HCT116 (cell line): Measurements from ENCODE around the gene ARHGAP40. TPM values are rescaled to one million over a fixed set of nuclear protein-coding genes. Genes with fewer than 3 reads are reported as not detected.
"Not testable (repeated sequence)": the region's sequence is repeated elsewhere in the genome, so short reads cannot be mapped to it uniquely, and the experiment has no call there.

Source experiments
- ATAC-seq: fragments of 200-7000 bp; cut with Tn5 transposase; 2 replicates; pipeline ENCODE4 v1.9.1; 2020; ENCODE audit warnings: mild to moderate bottlenecking, moderate library complexity
- BruUV-seq: library from RNA; stranded (reverse); fragments of 400-500 nt; replicated peaks from 2 replicates; lab custom pipeline; 2021; lab: Mats Ljungman, UMichigan
- CTCF ChIA-PET: fragments of 300-600 bp; sonication (Branson Sonifier 250); formaldehyde crosslinking; loops from one replicate; lab custom pipeline; 2021; ENCODE audit warnings: antibody characterized with exemption; lab: Charles Lee
- POLR2A ChIA-PET: fragments of 300-600, 350-600 bp; sonication (Branson Sonifier 250); formaldehyde crosslinking; loops from one replicate; lab custom pipeline; 2021; ENCODE audit warnings: antibody characterized with exemption; lab: Charles Lee
- RAD21 ChIA-PET, 2 experiments: fragments of 300-600 bp; sonication (Branson Sonifier 250); formaldehyde crosslinking; loops; one replicate each; lab custom pipeline; 2023; ENCODE audit warnings: low total read pairs in 2 of 2; ENCODE audit not compliant: uncharacterized antibody in 2 of 2, unreplicated experiment in 2 of 2, low non-redundant PET in 1 of 2; lab: Charles Lee
- DNase-seq: peaks from one replicate; pipeline ENCODE4 v3.0.0-alpha.2; 2010; ENCODE audit warnings: low read depth, low spot score
- H2AFZ ChIP-seq: fragments of 200-600 bp; shearing (Covaris generic), sonication (generic); 2 replicates; pipeline ENCODE4 v1.6.1; 2017; ENCODE audit warnings: low read depth, mixed run types, mixed read lengths, antibody characterized with exemption, low read length; ENCODE audit not compliant: poor library complexity, severe bottlenecking
- H3K27ac ChIP-seq: 2 replicates; pipeline ENCODE4 v1.5.1; 2012; ENCODE audit warnings: low read depth, low read length
- H3K27me3 ChIP-seq: fragments of 200-600 bp; sonication (generic); 2 replicates; pipeline ENCODE4 v1.6.1; 2016; ENCODE audit warnings: mixed run types, low read length, mixed read lengths; ENCODE audit not compliant: insufficient read depth
- H3K36me3 ChIP-seq, 2 experiments: fragments of 200-500 bp in 1 of 2; fragments of 200-600 bp in 1 of 2; sonication (Bioruptor generic) in 1 of 2; sonication (generic) in 1 of 2; 2 replicates each; pipeline versions ENCODE4 v1.5.1 to v1.6.1; 2014 to 2016; ENCODE audit warnings: low read length in 2 of 2, inconsistent platforms in 1 of 2, mixed read lengths in 1 of 2, mixed run types in 1 of 2; ENCODE audit not compliant: insufficient read depth in 2 of 2, control insufficient read depth in 1 of 2
- H3K4me1 ChIP-seq, 2 experiments: fragments of 200-600 bp in 1 of 2; sonication (generic) in 1 of 2; 2 replicates each; pipeline versions ENCODE4 v1.5.1 to v1.6.1; 2012 to 2017; ENCODE audit warnings: low read length in 2 of 2, inconsistent platforms in 1 of 2, mild to moderate bottlenecking in 1 of 2, mixed read lengths in 1 of 2, mixed run types in 1 of 2, moderate library complexity in 1 of 2; ENCODE audit not compliant: insufficient read depth in 2 of 2, control insufficient read depth in 1 of 2
- H3K4me2 ChIP-seq: fragments of 200-600 bp; sonication (generic); 2 replicates; pipeline ENCODE4 v1.6.1; 2017; ENCODE audit warnings: mixed run types, low read length, mixed read lengths
- H3K4me3 ChIP-seq, 2 experiments: fragments of 200-600 bp in 1 of 2; sonication (generic) in 1 of 2; replicated peaks in 1 of 2; 2 replicates each; pipeline ENCODE4 v1.5.1; 2011 to 2016; ENCODE audit warnings: low read length in 2 of 2, control low read depth in 1 of 2, low read depth in 1 of 2, mild to moderate bottlenecking in 1 of 2, mixed read lengths in 1 of 2, mixed run types in 1 of 2
- H3K79me2 ChIP-seq: fragments of 200-600 bp; sonication (generic); 2 replicates; pipeline ENCODE4 v1.6.1; 2017; ENCODE audit warnings: mild to moderate bottlenecking, mixed run types, low read length, moderate library complexity, mixed read lengths; ENCODE audit not compliant: insufficient read depth
- H3K9ac ChIP-seq: fragments of 200-600 bp; sonication (generic); 2 replicates; pipeline ENCODE4 v1.6.1; 2016; ENCODE audit warnings: low read length, mixed read lengths
- H3K9me2 ChIP-seq: fragments of 200-600 bp; sonication (generic), shearing (Covaris generic); 2 replicates; pipeline ENCODE4 v1.6.1; 2017; ENCODE audit warnings: mixed run types, mild to moderate bottlenecking, moderate library complexity; ENCODE audit not compliant: insufficient read depth
- H3K9me3 ChIP-seq, 2 experiments: fragments of 200-500 bp in 1 of 2; fragments of 200-600 bp in 1 of 2; sonication (Bioruptor generic) in 1 of 2; sonication (generic) in 1 of 2; 2 replicates each; pipeline ENCODE4 v1.6.1; 2014 to 2017; ENCODE audit warnings: low read length in 2 of 2, mixed read lengths in 2 of 2, inconsistent platforms in 1 of 2, low read depth in 1 of 2, mild to moderate bottlenecking in 1 of 2, mixed run types in 1 of 2, moderate library complexity in 1 of 2; ENCODE audit not compliant: control insufficient read depth in 1 of 2, insufficient read depth in 1 of 2
- H4K20me1 ChIP-seq: fragments of 200-600 bp; sonication (generic), shearing (Covaris generic); 2 replicates; pipeline ENCODE4 v1.6.1; 2017; ENCODE audit warnings: mixed run types, mild to moderate bottlenecking, moderate library complexity; ENCODE audit not compliant: insufficient read depth
- CEBPB ChIP-seq: IDR thresholded peaks from 2 replicates; pipeline ENCODE4 v1.6.1; 2012; ENCODE audit warnings: low read depth
- EZH2 ChIP-seq: fragments of 200-600 bp; sonication (generic); IDR thresholded peaks from 2 replicates; pipeline ENCODE4 v1.6.1; 2017; ENCODE audit warnings: antibody characterized with exemption, mixed run types
- POLR2AphosphoS5 ChIP-seq: IDR thresholded peaks from 2 replicates; pipeline ENCODE4 v1.6.1; 2011; ENCODE audit warnings: mild to moderate bottlenecking, low read depth, low read length, moderate library complexity
- RAD21 ChIP-seq: IDR thresholded peaks from 2 replicates; pipeline ENCODE4 v1.6.1; 2012; ENCODE audit warnings: low read depth, mild to moderate bottlenecking
- YY1 ChIP-seq: IDR thresholded peaks from 2 replicates; pipeline ENCODE4 v1.6.1; 2011; ENCODE audit warnings: low read length, low read depth, moderate library complexity, mild to moderate bottlenecking; ENCODE audit not compliant: insufficient replicate concordance; ENCODE audit errors: extremely low read depth
- intact Hi-C: fragments of 100-400 bp; cut with micrococcal nuclease; formaldehyde crosslinking; loops from 2 replicates; pipeline ENCODE4 v1.10.0; 2022
- total RNA-seq: library from RNA; stranded (reverse); gene quantifications from one replicate; pipeline ENCODE4 v1.2.1, GENCODE V29; 2021; ENCODE audit not compliant: unreplicated experiment
- TF ChIP-seq, protein P1 (sequence below): IDR thresholded peaks from 2 replicates; pipeline ENCODE4 v1.6.1; 2012; ENCODE audit warnings: low read depth

Gene ARHGAP40
- total RNA-seq, 1 experiment from 2014 or later, result 3.4 TPM

DNA sequence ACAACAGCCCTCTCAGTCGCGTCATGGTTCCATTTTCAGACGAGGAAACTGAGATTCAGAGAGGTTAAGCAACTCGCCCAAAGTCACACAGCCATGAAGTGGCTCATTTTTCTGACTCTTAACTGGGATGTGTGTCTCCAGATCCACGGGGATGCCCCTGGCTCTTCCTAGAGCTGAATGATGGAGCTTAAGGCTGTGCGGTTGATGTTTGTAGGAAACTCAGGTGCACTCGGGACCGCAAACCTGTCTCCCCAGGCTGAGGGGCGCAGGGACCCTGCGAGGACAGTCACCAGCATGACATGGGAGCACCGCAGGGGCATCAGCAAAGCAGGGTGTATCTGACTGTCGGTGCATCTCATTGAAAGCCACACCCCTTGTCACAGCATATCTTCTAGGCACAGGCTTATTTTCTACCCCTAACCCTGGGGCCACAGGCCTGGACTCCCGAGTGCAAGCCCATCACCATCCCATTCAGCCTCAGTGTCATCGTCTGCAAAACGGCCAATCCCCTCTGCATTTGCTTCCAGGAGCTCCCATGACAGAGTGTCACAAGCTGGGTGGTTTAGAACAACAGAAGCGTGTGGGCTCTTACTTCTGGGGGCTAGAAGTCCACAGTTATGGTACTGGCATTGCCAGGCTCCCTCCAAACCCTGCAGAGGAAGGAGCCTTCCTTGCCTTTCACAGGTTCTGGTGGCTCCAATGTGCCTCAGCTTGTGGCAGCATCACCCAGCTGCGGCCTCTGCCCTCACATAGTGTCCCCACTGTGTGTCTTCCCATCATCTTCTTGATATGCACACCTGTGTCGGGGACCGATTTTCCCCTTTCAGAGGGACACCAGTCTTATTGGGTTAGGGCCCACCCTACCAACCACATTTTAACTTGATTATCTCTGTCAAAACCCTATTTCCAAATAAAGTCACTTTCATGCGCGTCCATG, 9.9 kb upstream of the ARHGAP40 start:
- H3K9me2 ChIP-seq, result no peaks in the 10 kb centered on the region
- intact Hi-C loops, result no loop called here
- no peak overlapping the region for H2AFZ ChIP-seq
- H3K27ac ChIP-seq, result no peak overlapping the region
- ChIA-PET POLR2A (no interaction called here), CTCF (no interaction called here)
- no peaks in the 10 kb centered on the region for H3K9me3 ChIP-seq
- ATAC-seq (no peak), DNase-seq (no peak)
- H3K27me3 ChIP-seq, result no peaks in the 10 kb centered on the region
- H3K4me1 ChIP-seq, result no peaks in the 10 kb centered on the region
- no peak overlapping the region for H3K4me2 ChIP-seq
- H3K4me3 ChIP-seq, result no peak overlapping the region
- no TSS peak for BruUV-seq
- H3K36me3 ChIP-seq, result no peaks in the 10 kb centered on the region
- TF ChIP-seq RAD21 (no peak), CEBPB (no peak), YY1 (no peak), POLR2AphosphoS5 (no peak), EZH2 (no peak)
- TF ChIP-seq, protein P1, sequence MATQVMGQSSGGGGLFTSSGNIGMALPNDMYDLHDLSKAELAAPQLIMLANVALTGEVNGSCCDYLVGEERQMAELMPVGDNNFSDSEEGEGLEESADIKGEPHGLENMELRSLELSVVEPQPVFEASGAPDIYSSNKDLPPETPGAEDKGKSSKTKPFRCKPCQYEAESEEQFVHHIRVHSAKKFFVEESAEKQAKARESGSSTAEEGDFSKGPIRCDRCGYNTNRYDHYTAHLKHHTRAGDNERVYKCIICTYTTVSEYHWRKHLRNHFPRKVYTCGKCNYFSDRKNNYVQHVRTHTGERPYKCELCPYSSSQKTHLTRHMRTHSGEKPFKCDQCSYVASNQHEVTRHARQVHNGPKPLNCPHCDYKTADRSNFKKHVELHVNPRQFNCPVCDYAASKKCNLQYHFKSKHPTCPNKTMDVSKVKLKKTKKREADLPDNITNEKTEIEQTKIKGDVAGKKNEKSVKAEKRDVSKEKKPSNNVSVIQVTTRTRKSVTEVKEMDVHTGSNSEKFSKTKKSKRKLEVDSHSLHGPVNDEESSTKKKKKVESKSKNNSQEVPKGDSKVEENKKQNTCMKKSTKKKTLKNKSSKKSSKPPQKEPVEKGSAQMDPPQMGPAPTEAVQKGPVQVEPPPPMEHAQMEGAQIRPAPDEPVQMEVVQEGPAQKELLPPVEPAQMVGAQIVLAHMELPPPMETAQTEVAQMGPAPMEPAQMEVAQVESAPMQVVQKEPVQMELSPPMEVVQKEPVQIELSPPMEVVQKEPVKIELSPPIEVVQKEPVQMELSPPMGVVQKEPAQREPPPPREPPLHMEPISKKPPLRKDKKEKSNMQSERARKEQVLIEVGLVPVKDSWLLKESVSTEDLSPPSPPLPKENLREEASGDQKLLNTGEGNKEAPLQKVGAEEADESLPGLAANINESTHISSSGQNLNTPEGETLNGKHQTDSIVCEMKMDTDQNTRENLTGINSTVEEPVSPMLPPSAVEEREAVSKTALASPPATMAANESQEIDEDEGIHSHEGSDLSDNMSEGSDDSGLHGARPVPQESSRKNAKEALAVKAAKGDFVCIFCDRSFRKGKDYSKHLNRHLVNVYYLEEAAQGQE, result no peak
- TF ChIP-seq, all 23 proteins: peak for 0
- RAD21 ChIA-PET, result no interaction called here
- H3K79me2 ChIP-seq, result no peaks in the 10 kb centered on the region
- no peaks in the 10 kb centered on the region for H4K20me1 ChIP-seq
- no peak overlapping the region for H3K9ac ChIP-seq

DNA sequence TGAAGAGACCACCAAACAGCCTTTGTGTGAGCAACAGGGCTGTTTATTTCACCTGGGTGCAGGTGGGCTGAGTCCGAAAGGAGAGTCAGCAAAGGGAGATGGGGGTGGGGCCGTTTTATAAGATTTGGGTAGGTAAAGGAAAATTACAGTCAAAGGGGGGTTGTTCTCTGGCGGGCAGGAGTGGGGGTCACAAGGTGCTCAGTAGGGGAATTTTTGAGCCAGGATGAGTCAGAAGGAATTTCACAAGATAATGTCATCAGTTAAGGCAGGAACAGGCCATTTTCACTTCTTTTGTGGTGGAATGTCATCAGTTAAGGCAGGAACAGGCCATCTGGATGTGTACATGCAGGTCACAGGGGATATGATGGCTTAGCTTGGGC, 9.2 kb upstream of the ARHGAP40 start:
- POLR2A ChIA-PET, H2AFZ ChIP-seq, H3K4me2 ChIP-seq, DNase-seq, RAD21 ChIA-PET, H3K9me3 ChIP-seq, H3K9ac ChIP-seq, H3K27me3 ChIP-seq, H3K79me2 ChIP-seq, H3K4me3 ChIP-seq, H4K20me1 ChIP-seq, intact Hi-C loops, H3K4me1 ChIP-seq, ATAC-seq, CTCF ChIA-PET, H3K9me2 ChIP-seq, H3K36me3 ChIP-seq, BruUV-seq, H3K27ac ChIP-seq: not testable (repeated sequence)

DNA sequence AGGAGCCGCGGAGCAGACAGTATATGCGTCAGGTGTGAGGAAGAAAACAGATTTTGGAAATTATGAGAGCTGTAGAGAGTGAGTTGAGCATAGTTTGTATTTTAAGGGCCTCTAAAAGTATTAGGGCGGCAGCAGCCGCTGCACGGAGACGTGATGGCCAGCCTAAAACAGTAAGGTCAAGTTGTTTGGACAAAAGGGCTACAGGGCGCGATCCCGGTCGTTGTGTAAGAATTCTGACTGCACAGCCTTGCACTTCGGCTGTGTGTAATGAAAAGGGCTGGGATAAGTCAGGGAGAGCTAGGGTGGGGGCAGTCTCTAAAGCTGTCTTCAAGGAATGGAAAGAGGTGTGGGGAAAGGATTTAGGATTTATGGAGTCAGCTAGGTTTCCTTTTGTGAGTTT, 7.3 kb upstream of the ARHGAP40 start:
- H3K9me2 ChIP-seq, H3K27me3 ChIP-seq, POLR2A ChIA-PET, H3K4me1 ChIP-seq, RAD21 ChIA-PET, intact Hi-C loops, H3K9me3 ChIP-seq, H3K36me3 ChIP-seq, DNase-seq, CTCF ChIA-PET, H3K27ac ChIP-seq, BruUV-seq, H3K4me3 ChIP-seq, H3K4me2 ChIP-seq, ATAC-seq, H2AFZ ChIP-seq, H3K79me2 ChIP-seq, H3K9ac ChIP-seq, H4K20me1 ChIP-seq: not testable (repeated sequence)
